ENCODE data around the gene TP53RK.

Gene TP53RK

DNA sequence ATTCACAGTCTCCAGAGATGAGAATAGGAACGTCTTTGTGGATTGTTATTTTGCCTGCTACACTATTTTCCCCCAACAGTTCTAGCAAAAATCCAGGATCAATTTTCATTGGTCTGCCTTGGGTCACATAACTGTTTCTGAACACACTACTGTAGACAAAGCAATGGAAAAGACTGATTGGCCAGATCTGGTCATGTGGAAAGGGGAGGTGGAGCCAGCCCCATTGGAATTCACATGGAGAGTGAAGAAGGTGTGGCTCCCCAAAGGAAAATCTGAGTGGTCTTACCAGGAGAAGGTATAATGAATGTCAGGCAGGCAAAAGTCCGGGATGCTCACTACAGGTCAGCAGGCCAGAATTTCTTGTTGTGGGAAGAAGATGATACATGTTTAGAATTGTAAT, 9.5 kb upstream of the TP53RK start:
- Histone ChIP-seq H2AFZ (ENCODE audit: low read depth) (no peak overlapping the region), H3K4me2 (no peak overlapping the region), H3K79me2 (ENCODE audit: insufficient read depth, low read depth) (no peaks in the 10 kb centered on the region), H3K36me3 (ENCODE audit: insufficient read depth) (no peaks in the 10 kb centered on the region), H3K4me1 (ENCODE audit: low read depth, poor library complexity, severe bottlenecking) (peaks cover 7% of the 10 kb centered on the region), H3K9ac (no peak overlapping the region), H4K20me1 (ENCODE audit: insufficient read depth) (no peaks in the 10 kb centered on the region), H3K27ac (no peak overlapping the region), H3K27me3 (ENCODE audit: insufficient read depth, low read depth) (no peaks in the 10 kb centered on the region), H3K4me3 (IDR thresholded peaks at IDR 0.05; ENCODE audit: insufficient read depth, low read depth, low read length) (no peak overlapping the region)
- TF ChIP-seq, protein P1, sequence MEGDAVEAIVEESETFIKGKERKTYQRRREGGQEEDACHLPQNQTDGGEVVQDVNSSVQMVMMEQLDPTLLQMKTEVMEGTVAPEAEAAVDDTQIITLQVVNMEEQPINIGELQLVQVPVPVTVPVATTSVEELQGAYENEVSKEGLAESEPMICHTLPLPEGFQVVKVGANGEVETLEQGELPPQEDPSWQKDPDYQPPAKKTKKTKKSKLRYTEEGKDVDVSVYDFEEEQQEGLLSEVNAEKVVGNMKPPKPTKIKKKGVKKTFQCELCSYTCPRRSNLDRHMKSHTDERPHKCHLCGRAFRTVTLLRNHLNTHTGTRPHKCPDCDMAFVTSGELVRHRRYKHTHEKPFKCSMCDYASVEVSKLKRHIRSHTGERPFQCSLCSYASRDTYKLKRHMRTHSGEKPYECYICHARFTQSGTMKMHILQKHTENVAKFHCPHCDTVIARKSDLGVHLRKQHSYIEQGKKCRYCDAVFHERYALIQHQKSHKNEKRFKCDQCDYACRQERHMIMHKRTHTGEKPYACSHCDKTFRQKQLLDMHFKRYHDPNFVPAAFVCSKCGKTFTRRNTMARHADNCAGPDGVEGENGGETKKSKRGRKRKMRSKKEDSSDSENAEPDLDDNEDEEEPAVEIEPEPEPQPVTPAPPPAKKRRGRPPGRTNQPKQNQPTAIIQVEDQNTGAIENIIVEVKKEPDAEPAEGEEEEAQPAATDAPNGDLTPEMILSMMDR (conservative IDR thresholded peaks at IDR 0.05; ENCODE audit: low read depth, low read length), result no peak

GRCh38 chr20:46696791-46697279, 7.6 kb upstream of the TP53RK start:
- no peak overlapping the region for H3K4me3 ChIP-seq (IDR thresholded peaks at IDR 0.05; ENCODE audit: insufficient read depth, low read depth, low read length)
- no peaks in the 10 kb centered on the region for H3K79me2 ChIP-seq (ENCODE audit: insufficient read depth, low read depth)
- no peaks in the 10 kb centered on the region for H3K36me3 ChIP-seq (ENCODE audit: insufficient read depth)
- H3K4me2 ChIP-seq, result no peak overlapping the region
- H3K27me3 ChIP-seq (ENCODE audit: insufficient read depth, low read depth), result no peaks in the 10 kb centered on the region
- no peaks in the 10 kb centered on the region for H4K20me1 ChIP-seq (ENCODE audit: insufficient read depth)
- H2AFZ ChIP-seq (ENCODE audit: low read depth), result no peak overlapping the region
- H3K27ac ChIP-seq, result no peak overlapping the region
- TF ChIP-seq, protein P1 (conservative IDR thresholded peaks at IDR 0.05; ENCODE audit: low read depth, low read length), result no peak
- no peak overlapping the region for H3K9ac ChIP-seq
- H3K4me1 ChIP-seq (ENCODE audit: low read depth, poor library complexity, severe bottlenecking), result peaks cover 7% of the 10 kb centered on the region

DNA sequence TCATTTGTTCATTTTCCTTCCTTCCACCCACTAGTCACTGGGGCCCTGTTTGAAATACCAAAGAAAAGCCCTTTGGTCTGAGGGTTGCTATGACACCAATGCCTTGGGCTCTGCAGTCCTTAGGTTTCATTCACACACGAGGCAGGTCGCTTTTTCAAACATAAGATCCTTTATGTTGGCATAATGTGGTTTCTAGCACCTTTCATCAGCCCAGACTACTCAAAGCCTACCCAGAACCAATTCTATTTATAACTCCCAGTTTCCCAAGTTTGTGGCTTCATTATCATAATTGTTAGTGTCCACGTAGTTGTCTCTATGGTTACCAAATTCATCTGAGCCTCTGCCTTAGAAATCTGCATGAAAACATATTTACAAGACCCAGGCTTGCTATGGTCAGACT, 6.6 kb upstream of the TP53RK start:
- Histone ChIP-seq H3K4me2 (no peak overlapping the region), H3K4me1 (ENCODE audit: low read depth, poor library complexity, severe bottlenecking) (peaks cover 7% of the 10 kb centered on the region), H3K79me2 (ENCODE audit: insufficient read depth, low read depth) (no peaks in the 10 kb centered on the region), H3K27ac (no peak overlapping the region), H2AFZ (ENCODE audit: low read depth) (no peak overlapping the region), H3K27me3 (ENCODE audit: insufficient read depth, low read depth) (no peaks in the 10 kb centered on the region), H3K36me3 (ENCODE audit: insufficient read depth) (no peaks in the 10 kb centered on the region), H3K9ac (no peak overlapping the region), H3K4me3 (IDR thresholded peaks at IDR 0.05; ENCODE audit: insufficient read depth, low read depth, low read length) (no peak overlapping the region), H4K20me1 (ENCODE audit: insufficient read depth) (no peaks in the 10 kb centered on the region)
- TF ChIP-seq, protein P1 (conservative IDR thresholded peaks at IDR 0.05; ENCODE audit: low read depth, low read length), result no peak

GRCh38 chr20:46694484-46694883, 5.2 kb upstream of the TP53RK start:
- peaks cover 14% of the 10 kb centered on the region for H3K4me1 ChIP-seq (ENCODE audit: low read depth, poor library complexity, severe bottlenecking)
- no peak overlapping the region for H3K9ac ChIP-seq
- no peak overlapping the region for H3K27ac ChIP-seq
- H3K4me2 ChIP-seq, result no peak overlapping the region
- no peaks in the 10 kb centered on the region for H4K20me1 ChIP-seq (ENCODE audit: insufficient read depth)
- no peaks in the 10 kb centered on the region for H3K27me3 ChIP-seq (ENCODE audit: insufficient read depth, low read depth)
- H3K4me3 ChIP-seq (IDR thresholded peaks at IDR 0.05; ENCODE audit: insufficient read depth, low read depth, low read length), result no peak overlapping the region
- TF ChIP-seq, protein P1 (conservative IDR thresholded peaks at IDR 0.05; ENCODE audit: low read depth, low read length), result no peak
- H3K36me3 ChIP-seq (ENCODE audit: insufficient read depth), result no peaks in the 10 kb centered on the region
- no peak overlapping the region for H2AFZ ChIP-seq (ENCODE audit: low read depth)
- no peaks in the 10 kb centered on the region for H3K79me2 ChIP-seq (ENCODE audit: insufficient read depth, low read depth)

Data from KMS-11 (cell line).